GM21447 (cell line): Measurements from ENCODE around the gene NOP58.
"Not testable (repeated sequence)": the region's sequence is repeated elsewhere in the genome, so short reads cannot be mapped to it uniquely, and the experiment has no call there.

Experiments
- ATAC-seq: cut with Tn5 transposase; IDR thresholded peaks from one replicate; pipeline ENCODE4 v1.9.1; 2021; ENCODE audit not compliant: unreplicated experiment

NOP58 gene, protein sequence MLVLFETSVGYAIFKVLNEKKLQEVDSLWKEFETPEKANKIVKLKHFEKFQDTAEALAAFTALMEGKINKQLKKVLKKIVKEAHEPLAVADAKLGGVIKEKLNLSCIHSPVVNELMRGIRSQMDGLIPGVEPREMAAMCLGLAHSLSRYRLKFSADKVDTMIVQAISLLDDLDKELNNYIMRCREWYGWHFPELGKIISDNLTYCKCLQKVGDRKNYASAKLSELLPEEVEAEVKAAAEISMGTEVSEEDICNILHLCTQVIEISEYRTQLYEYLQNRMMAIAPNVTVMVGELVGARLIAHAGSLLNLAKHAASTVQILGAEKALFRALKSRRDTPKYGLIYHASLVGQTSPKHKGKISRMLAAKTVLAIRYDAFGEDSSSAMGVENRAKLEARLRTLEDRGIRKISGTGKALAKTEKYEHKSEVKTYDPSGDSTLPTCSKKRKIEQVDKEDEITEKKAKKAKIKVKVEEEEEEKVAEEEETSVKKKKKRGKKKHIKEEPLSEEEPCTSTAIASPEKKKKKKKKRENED

DNA sequence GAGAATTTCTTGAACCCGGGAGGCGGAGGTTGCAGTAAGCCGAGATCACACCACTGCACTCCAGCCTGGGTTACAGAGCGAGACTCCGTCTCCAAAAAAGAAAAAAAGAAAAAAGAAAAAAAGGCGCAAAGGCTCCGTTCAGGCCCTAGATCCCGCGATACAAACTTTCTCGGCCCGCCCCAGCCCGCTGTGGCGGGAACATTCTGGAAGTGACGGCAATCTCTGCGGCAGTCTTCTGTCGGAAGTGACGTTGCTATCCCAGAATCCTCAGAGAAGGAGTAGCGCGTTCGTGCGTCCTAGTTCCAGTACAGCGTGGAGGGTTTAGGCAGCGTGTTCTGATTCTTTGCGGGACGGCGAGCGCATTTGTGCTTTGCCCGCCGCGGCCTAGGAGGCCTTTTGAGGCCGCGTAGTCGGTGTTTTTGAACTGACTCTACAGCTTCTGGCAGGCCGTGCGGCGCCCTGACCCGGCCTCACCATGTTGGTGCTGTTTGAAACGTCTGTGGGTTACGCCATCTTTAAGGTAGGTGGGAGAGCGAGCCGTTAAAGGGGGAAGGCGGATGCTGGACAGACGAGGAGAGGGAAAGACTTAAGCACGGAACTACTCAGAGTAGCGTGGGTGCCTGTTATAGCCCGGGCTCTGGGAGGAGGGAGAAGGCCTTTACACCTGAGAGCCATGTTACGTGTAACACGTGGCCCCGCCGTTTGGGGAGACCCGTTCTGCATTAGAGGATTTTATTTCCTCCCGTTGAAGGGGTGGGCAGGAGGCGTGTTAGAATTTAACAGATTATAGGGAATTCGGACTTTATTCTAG, at the start of gene NOP58:
NOP58 (plus strand) TSS at position 297 of the 811 bp plus-strand sequence; CDS start at position 476, 179 bp downstream.
- ATAC-seq, result peak; percentile 82

DNA sequence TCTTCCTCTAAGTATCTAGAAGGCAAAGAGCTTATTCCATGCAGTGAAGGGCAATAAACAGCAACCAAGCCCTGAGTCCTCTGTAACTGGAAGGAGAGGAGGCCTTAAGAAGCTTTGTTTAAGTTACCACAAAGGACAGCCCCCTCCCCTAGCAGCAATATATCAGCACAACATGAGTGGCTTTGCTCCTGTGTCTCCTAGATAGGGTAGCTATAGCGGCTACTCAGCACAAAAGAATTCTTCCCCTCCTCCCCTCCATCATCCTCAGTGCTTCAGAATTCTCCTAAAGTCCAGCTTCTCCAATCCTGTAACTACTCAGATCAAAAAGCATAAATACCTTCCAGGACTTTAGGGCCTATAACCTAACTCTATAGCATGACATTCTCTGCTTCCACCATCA, 43.7 kb upstream of the NOP58 start:
- ATAC-seq, result no peak

DNA sequence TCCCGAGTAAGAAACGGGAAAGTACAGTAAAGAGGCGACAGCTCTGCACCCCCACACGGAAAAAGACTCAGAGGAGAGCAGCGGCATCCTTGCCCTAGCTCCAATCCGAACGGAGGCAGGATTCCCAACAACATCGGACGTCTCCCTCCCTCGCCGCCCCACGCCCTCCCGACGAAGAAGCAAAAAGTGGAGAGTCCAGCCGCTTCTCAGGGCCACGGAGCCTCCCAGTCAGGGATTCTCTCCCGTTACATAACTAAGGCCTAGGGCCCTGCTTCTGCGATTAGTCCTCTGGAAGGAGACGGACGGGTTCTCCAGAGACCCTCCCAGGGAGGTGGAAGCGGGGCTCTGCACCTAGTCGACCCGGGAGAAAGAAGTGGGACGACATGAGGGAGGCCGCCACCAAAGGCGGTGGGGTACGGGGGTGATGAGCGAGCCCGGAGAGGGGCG, 27.8 kb upstream of the NOP58 start:
- peak; percentile 34 for ATAC-seq

DNA sequence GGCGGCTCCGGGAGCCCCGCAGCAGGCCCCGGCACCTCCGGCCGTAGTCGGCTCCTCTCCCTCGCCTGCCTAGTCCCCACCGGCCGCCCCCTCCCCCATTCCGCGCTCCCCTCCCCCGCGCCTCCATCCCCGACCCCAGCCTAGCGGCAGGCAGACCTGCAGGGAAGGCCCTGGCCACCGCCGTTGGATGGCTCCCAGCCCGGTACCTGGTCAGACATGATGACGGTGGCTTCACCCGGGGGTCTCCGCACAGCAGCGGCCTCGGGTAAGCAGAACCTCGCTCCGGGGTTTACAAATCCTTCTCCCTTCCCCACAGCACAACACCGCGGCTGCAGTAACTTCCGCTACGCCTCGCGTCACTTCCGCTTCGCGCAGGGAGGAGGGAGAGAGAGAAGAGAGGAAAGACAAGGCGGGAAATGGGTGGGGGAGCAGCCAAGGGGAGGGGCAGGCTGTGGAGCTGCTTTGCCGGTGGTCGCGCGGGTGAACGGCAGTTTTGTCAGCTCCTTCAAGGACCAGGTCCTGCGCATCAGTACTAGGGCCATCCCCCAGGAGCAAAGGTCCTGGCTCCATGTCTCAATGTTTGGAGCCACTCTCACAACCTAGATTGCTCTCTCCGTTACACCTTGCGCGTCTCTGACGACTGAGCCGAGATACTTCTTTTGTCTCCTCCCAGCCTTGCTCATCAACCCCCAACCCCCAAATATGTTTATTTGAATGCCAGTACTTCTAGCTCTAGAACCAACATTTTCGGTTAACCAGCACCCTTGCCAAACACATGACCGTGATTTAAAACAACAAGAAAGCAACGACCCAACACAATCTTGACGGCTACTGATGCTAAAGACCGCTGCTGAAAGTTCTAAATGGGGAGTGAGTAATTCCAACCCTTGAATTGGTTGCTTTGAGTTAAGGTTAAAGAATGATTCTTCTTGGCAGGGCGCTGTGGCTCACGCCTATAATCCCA, 27.0 kb upstream of the NOP58 start, which contains the start of gene SUMO1:
SUMO1 (minus strand) TSS at position 364 of the 964 bp plus-strand sequence; CDS start at position 218, 146 bp downstream.
- ATAC-seq, result peak; percentile 98

DNA sequence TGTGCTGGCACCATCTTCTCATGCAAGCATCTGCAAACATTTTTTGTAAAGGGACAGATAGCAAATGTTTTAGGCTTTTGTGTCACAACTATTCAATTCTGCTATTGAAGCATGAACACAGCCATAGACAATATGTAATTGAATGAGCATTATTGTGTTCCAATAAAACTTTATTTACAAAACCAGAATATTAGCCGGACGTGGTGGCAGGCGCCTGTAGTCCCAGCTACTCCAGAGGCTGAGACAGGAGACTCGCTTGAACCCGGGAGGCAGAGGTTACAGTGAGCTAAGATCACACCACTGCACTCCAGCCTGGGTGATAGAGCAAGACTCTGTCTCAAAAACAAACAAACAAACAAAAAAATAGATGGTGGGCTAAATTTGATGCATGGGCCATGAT, 17.9 kb upstream of the NOP58 start:
- not testable (repeated sequence) for ATAC-seq

DNA sequence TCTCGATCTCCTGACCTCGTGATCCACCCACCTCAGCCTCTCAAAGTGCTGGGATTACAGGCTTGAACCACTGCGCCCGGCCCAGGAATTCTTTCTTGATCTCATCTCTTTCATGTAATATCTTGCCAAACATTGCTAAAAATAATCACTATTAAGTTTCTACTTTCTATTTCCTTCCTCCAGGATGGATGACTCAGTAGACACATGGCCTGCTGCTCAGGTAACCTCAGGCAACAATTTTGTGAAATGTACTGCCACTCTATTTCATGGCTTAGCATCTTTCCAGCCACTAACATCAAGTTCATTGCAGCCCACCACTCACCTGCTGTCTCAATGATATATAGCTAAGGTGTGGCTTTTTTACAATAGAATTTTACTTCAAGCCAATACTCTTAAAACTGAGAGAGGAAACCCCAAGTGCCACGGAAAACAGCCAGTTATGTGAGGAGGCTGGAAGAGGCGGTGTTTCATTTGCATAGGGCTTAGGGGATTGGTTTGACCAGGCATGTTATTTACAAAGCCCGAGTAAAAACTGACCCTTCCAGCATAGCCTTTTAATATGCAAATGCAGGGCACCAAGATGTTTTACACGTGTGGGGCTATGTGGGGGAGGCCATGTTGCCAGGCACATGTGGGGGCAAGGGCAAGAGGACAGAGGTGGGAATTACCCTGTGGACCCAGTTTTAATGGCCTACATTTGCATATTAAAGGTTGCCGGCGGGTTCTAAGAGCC, 15.9 kb upstream of the NOP58 start:
- no peak for ATAC-seq

DNA sequence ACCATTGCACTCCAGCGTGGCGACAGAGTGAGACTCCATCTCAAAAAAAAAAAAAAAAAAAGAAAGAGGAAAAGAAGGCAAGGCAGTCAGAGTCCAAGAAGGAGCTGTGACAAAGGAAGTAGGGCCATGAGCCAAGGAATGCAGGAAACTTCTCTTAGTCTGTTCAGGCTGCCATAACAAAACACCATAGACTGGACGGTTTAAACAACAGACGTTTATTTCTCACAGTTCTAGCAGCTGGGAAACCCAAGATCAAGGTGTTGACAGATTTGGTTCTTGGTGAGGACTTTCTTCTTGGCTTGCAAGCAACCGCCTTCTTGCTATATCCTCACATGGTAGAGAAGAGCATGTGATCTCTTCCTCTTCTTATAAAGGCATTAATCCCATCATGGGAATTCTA, 14.1 kb upstream of the NOP58 start:
- ATAC-seq, result no peak

DNA sequence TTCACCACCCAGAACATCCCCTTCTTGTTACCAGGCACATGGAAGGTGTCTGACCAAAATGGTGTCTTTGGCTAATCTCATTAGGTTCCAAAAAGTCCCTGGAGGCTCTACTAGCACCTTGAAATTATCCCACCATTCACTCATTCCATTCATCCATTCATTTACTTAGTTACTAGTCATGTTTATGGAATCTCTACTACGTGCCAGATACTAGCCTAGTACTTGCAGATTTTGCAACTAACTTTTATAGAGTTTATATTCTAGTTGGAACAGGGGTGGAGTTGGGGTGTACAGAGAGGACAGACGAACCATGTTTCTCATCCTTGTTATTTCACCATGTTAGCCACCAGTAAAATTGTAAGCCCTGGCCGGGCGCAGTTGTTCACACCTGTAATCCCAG, 4.0 kb upstream of the NOP58 start:
- ATAC-seq, result no peak

DNA sequence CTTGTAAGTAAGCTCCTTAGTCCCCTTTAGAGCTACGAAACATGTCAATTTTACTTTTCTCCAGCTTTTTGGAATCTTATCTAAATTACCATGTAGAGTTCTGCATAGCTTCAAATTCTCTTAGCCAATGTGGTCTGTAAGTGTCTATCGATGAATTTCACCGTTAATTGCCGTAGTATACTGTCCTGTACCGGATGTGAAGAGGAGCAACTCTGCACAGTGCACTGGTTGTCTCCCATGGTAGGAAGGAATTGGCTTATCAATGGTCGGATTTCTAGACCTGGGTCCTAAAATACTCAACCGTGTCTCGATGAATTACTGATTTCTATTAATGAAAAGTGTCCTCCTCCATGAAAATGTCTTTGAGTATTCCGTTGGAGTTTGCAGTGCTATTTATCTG, 1.9 kb downstream of the NOP58 start:
- no peak for ATAC-seq

DNA sequence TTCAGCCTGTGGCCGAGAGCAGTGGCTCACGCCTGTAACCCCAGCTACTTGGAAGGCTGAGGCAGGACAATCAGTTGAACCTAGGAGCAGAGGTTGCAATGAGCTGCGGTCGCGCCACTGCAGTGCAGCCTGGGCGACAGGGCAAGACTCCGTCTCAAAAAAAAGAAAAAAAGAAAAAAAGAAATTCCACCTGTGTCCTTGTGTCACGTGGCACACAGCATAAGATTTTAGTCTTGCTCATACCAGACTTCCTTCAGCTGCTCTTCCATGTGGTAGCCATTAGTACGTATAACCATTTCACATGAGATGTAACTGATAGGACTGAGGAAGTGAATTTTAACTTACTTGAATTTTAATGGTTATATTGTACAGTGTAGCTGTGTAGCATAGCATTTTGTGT, 4.0 kb downstream of the NOP58 start:
- ATAC-seq, result no peak

DNA sequence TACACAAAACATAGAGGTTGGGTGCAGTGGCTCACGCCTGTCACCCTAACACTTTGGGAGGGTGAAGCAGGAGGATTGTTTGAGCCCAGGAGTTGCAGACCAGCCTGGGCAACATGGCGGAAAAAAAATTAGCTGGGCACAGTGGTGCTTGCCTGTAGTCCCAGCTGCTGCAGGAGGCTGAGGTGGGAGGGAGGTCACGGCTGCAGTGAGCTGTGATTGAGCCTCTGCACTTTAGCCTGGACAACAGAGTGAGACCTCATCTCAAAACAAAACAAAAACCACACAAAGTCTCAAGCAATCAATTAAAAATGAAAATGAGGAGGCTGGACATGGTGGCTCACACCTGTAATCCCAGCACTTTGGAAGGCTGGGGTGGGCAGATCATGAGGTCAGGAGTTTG, 4.9 kb downstream of the NOP58 start:
- ATAC-seq, result no peak

DNA sequence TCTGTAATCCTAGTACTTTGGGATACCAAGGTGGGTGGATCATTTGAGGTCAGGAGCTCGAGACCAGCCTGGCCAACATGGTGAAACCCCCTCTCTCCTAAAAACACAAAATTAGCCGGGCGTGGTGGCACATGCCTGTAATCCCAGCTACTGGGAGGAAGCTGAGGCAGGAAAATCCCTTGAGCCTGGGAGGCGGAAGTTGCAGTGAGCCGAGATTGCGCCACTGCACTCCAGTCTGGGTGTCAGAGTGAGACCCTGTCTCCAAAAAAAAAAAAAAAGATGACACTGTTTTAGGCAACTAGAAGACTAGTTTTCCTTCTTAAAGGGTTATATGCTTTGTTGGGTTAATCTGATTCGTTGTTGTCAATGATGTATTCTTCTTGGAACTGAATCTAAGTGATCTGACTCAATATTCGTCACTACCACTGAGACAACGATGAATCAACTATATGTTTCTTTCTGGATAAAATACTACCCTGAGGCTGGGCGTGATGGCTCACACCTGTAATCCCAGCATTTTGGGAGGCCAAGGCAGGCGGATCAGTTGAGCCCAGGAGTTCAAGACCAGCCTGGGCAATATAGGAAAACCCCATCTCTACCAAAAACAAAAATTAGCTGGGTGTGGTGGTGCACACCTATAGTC, 10.6 kb downstream of the NOP58 start:
- not testable (repeated sequence) for ATAC-seq

DNA sequence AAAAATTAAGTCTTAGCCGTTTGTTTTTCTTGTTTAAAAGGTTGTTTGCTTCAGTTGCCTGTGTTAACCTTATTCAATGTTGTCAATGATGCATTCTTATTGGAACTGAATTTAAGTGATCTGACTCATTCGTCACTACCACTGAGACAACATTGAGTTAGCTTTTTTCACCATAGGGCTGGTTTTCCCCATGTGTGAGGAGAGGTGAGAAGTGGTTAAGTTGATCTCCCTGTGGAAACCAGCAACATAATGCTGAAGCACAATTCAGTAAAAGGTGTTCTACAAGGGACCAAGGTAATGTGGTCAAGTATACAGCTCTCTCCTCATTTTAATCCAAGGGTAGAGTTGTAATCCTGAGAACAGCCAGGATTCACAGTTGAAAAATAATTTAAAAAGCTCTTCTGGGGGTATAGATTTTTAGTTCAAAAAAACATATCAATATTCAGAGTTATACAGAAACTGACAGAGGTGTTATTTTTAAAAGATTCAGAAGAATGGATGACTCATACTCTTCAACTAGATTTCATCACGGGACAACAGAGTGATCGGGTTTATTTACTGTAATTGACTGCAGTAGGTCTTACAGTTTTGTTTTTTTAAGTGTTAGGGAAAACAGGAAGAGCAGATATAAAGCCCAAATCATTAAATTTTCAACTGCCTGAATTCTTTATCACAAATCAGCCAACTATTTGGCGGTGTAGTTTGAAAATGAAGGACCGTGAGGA, 12.6 kb downstream of the NOP58 start:
- no peak for ATAC-seq

DNA sequence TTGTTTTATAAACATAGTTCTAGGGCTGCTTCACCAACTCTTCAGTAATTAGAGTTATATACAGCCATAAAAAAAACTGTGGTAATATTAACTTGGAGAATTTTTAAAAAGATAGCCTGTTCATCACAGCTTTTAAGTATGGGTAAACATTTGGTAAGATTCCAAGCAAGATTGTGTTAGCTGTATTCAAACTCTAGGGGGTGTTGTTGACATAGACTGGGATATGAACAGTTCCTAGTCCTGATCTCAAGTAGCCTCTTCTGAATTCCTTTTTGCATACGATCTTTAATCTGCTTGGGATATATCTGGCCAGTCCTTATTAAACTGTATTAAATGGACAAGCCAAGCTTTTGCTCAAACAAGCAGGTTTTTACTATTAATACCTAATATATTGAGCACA, 13.4 kb downstream of the NOP58 start:
- ATAC-seq, result no peak

DNA sequence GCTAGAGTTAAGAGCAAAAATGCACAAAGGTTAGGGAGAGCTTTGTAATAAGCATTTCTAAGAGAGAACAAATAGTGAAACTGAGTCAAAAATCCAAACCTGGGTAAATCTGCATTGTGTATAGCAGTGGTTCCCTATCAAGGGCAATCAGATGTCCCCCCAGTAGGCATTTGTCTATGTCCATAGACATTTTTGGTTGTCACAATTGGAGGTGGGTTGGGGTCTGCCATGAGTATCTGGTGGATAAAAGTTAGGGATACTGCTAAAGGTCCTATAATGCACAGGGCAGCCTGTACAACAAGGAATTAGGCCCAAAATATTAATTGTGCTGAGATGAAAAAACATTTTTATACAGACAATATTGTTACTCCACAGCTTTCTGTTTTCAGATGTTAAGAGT, 21.0 kb downstream of the NOP58 start:
- no peak for ATAC-seq

DNA sequence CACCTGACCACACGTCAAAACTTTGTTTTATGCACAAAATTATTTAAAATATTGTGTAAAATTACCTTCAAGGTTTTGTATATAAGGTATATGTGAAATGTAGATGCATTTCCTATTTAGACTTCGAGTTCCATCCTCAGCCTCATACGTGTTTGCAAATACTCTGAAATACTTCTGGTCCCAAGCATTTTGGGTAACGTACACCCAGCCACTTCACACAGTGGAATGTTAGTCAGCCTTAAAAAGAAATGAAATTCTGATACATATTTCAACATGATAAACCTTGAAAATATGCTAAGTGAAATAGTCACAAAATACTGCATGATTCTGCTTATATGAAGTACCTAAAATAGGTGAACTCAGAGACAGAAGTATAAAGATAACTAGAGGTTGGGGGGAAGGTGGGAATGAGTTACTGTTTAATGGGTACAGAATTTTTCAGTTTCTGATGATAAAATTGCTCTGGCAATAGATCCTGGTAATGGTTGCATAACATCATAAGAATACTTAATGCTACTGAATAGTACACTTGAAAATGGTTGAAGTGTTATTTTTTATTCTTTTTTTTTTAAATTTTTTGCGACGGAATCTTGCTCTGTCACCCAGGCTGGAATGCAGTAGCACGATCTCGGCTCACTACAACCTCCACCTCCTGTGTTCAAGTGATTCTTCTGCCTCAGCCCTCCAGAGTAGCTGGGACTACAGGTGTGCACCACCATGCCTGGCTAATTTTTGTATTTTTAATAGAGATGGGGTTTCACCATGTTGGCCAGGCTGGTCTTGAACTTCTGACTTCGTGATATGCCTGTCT, 24.0 kb downstream of the NOP58 start:
- no peak for ATAC-seq

DNA sequence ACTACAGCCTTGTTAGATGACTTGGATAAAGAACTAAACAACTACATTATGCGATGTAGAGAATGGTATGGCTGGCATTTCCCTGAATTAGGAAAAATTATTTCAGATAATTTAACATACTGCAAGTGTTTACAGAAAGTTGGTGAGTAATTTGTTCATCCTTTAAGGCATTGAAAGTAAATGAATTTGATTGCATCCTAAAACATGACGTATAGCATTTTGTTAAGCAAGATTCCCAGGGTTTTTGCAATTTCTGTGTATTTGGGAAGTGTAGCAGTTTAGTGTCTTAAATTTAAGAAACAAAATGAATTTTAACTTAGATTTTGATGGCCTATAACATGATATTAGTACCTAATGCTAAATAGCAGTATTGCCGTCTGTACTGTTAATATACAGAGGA, 24.8 kb downstream of the NOP58 start:
- ATAC-seq, result no peak

DNA sequence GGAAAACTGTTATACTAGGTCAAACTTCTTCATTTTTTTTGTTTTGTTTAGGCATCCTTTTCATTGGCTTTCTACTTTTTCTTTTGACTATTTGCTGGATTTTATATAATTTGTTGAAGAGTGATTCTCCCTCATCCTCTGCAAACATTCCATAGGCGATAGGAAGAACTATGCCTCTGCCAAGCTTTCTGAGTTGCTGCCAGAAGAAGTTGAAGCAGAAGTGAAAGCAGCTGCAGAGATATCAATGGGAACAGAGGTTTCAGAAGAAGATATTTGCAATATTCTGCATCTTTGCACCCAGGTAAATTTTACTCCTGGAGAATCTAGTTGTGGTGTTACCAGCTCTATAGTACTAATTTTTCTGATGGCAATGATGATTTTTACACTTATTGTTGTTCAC, 25.4 kb downstream of the NOP58 start:
- ATAC-seq, result no peak
